ENCODE results near the gene PRKCSH.

DNA sequence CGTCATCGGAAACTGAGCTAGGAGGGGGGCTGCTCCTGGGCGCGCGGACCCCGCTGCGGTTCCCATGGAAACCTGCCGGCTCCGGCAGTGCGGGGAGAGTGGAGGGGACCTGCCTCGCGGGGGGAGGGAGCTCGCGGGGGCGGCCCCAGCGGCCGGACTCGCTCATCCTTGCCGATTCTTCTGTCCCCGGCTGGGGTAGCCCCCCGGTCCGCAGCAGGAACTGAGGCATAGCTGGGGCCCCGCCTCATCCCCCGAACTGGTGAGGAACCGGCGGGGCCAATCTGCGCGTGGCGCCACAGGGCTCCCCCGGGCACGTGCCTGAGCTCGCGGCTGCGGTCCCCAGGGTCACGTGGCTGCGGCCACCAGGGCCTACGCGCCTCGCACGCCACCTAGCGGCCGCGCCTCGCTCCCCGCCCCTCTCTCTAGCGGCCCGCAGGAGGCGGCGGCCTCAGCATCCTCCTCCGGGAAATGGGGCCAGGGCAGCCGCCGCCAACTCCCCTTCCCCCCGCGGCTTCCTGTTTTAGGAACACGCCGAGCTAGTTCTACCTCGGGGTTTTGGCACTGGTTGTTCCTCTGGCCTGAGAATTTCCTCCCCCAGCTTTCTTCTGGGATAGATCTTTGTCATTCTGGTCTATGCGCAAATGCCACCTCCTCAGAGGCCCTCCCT lies 47.1 kb downstream of the PRKCSH start:
- TF ChIP-seq, protein P1, sequence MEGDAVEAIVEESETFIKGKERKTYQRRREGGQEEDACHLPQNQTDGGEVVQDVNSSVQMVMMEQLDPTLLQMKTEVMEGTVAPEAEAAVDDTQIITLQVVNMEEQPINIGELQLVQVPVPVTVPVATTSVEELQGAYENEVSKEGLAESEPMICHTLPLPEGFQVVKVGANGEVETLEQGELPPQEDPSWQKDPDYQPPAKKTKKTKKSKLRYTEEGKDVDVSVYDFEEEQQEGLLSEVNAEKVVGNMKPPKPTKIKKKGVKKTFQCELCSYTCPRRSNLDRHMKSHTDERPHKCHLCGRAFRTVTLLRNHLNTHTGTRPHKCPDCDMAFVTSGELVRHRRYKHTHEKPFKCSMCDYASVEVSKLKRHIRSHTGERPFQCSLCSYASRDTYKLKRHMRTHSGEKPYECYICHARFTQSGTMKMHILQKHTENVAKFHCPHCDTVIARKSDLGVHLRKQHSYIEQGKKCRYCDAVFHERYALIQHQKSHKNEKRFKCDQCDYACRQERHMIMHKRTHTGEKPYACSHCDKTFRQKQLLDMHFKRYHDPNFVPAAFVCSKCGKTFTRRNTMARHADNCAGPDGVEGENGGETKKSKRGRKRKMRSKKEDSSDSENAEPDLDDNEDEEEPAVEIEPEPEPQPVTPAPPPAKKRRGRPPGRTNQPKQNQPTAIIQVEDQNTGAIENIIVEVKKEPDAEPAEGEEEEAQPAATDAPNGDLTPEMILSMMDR (IDR thresholded peaks at IDR 0.05; ENCODE audit: low read depth, low read length) = peak; percentile 90
- TF ChIP-seq EZH2phosphoT487 (IDR thresholded peaks at IDR 0.05; ENCODE audit: low read depth) = no peak

Measured in OCI-LY3 (cell line).